ENCODE data around the gene ST7. TPM values are rescaled to one million over a fixed set of nuclear protein-coding genes. Genes with fewer than 3 reads are reported as not detected.
A peak's percentile ranks its signal among the peaks of the same experiment; 100 is the strongest.

Gene ST7
- total and polyA plus RNA-seq, 2 of the 13 experiments (the other 11 are each of a cell fraction or from before 2014, with no cell fraction given): 17.3 to 23.5 TPM

GRCh38 chr7:117227091-117227490, 273.8 kb downstream of the ST7 start:
- no TSS peak for BruUV-seq (replicated peaks)
- Histone ChIP-seq H3K4me1 (ENCODE audit: insufficient read depth, low read length) (no peaks in the 10 kb centered on the region), H3K9ac (ENCODE audit: insufficient read depth, low read depth, low read length) (no peak overlapping the region), H4K20me1 (ENCODE audit: insufficient read depth, low read length) (no peaks in the 10 kb centered on the region), H3K4me2 (ENCODE audit: low read depth, low read length) (no peak overlapping the region), H3K4me3 (replicated peaks in 1 of 3; ENCODE audit: insufficient read depth in 1 of 3, low read depth in 2 of 3, low read length in 3 of 3) (no peak overlapping the region), H3K36me3 (replicated peaks in 1 of 2; ENCODE audit: control insufficient read depth in 1 of 2, insufficient read depth in 2 of 2, low read length in 2 of 2) (peaks cover 0 to 4% of the 10 kb centered on the region in 2 experiments; a peak in 1 of 5 replicates), H3K27me3 (ENCODE audit: control insufficient read depth in 1 of 2, insufficient read depth in 2 of 2, low read length in 2 of 2) (no peaks in the 10 kb centered on the region), H3K27ac (ENCODE audit: extremely low read length, insufficient read depth, low read length) (no peak overlapping the region), H3K79me2 (ENCODE audit: insufficient read depth, low read length) (no peaks in the 10 kb centered on the region), H2AFZ (ENCODE audit: low read length) (no peak overlapping the region), H3K9me3 (ENCODE audit: low read length) (no peaks in the 10 kb centered on the region)
- DNase-seq (ENCODE audit: low spot score) (no peak), ATAC-seq (no peak), FAIRE-seq (no peak)
- intact Hi-C loops (cut with micrococcal nuclease; ENCODE audit: unreplicated experiment) (no loop called here), in situ Hi-C loops (cut with HindIII; ENCODE audit: extremely low pct_ligation_motif_present, low pct_unique_long_range_greater_than_20kb) (no loop called here)
- TF ChIP-seq NFRKB (IDR thresholded peaks at IDR 0.05): no peak
- TF ChIP-seq ATF5 (CRISPR knock-in tag; IDR thresholded peaks at IDR 0.05; ENCODE audit: low read depth): no peak
- TF ChIP-seq MTA3 (CRISPR knock-in tag; IDR thresholded peaks at IDR 0.05): no peak
- POLR2A ChIA-PET: no interaction called here
- CTCF ChIA-PET (ENCODE audit: low intra/inter-chr PET ratio, low total read pairs): no interaction called here
- 97% methylated on average over 4 of the region's 4 CpGs for WGBS (ENCODE audit: low lambda C conversion rate)

GRCh38 chr7:117229350-117229749, 276.0 kb downstream of the ST7 start:
- intact Hi-C loops (cut with micrococcal nuclease; ENCODE audit: unreplicated experiment) (no loop called here), in situ Hi-C loops (cut with HindIII; ENCODE audit: extremely low pct_ligation_motif_present, low pct_unique_long_range_greater_than_20kb) (no loop called here)
- H3K27me3 ChIP-seq (ENCODE audit: control insufficient read depth in 1 of 2, insufficient read depth in 2 of 2, low read length in 2 of 2): no peaks in the 10 kb centered on the region
- no TSS peak for BruUV-seq (replicated peaks)
- CTCF ChIA-PET (ENCODE audit: low intra/inter-chr PET ratio, low total read pairs): no interaction called here
- no peaks in the 10 kb centered on the region for H3K9me3 ChIP-seq (ENCODE audit: low read length)
- H3K9ac ChIP-seq (ENCODE audit: insufficient read depth, low read depth, low read length): no peak overlapping the region
- H3K27ac ChIP-seq (ENCODE audit: extremely low read length, insufficient read depth, low read length): no peak overlapping the region
- no peak overlapping the region for H2AFZ ChIP-seq (ENCODE audit: low read length)
- H3K4me1 ChIP-seq (ENCODE audit: insufficient read depth, low read length): no peaks in the 10 kb centered on the region
- no peaks in the 10 kb centered on the region for H3K79me2 ChIP-seq (ENCODE audit: insufficient read depth, low read length)
- TF ChIP-seq MTERF4 (CRISPR knock-in tag; IDR thresholded peaks at IDR 0.05) (no peak), TFAP4 (IDR thresholded peaks at IDR 0.05; ENCODE audit: borderline replicate concordance, low read depth) (peak; percentile 24; the same call in 1 of the 2 replicates), ZNF792 (CRISPR knock-in tag; IDR thresholded peaks at IDR 0.05) (no peak)
- no peak overlapping the region for H3K4me2 ChIP-seq (ENCODE audit: low read depth, low read length)
- DNase-seq (ENCODE audit: low spot score) (no peak), FAIRE-seq (no peak), ATAC-seq (no peak)
- H4K20me1 ChIP-seq (ENCODE audit: insufficient read depth, low read length): no peaks in the 10 kb centered on the region
- 97% methylated on average over 3 of the region's 3 CpGs for WGBS (ENCODE audit: low lambda C conversion rate)
- no peak overlapping the region for H3K4me3 ChIP-seq (replicated peaks in 1 of 3; ENCODE audit: insufficient read depth in 1 of 3, low read depth in 2 of 3, low read length in 3 of 3)
- H3K36me3 ChIP-seq (replicated peaks in 1 of 2; ENCODE audit: control insufficient read depth in 1 of 2, insufficient read depth in 2 of 2, low read length in 2 of 2): no peaks in the 10 kb centered on the region
- POLR2A ChIA-PET: no interaction called here
